Measurements from ENCODE around the gene NFYB.
"Not testable (repeated sequence)": the region's sequence is repeated elsewhere in the genome, so short reads cannot be mapped to it uniquely, and the experiment has no call there.

Gene NFYB

DNA sequence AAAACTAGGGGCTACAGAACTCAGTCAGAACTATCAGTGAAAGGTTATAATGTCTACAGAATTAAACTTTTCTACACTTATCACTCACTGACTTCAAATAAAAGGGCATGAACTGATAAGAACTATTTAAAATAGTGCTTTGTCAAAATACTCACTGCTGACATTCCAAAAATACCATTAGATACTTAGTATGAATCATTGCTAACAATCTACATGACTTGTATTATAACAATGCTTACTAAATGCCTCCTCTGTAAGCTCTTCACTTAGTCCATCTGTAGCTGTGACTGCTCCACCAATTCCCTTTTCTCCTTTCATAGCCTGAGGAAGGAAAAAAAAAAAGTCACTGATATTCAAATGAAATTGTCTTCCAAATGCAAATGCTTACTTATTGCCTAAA is 17.0 kb downstream of the NFYB start:
- DNase-seq (ENCODE audit: low read depth in 1 of 2, low spot score in 1 of 2) = no peak

DNA sequence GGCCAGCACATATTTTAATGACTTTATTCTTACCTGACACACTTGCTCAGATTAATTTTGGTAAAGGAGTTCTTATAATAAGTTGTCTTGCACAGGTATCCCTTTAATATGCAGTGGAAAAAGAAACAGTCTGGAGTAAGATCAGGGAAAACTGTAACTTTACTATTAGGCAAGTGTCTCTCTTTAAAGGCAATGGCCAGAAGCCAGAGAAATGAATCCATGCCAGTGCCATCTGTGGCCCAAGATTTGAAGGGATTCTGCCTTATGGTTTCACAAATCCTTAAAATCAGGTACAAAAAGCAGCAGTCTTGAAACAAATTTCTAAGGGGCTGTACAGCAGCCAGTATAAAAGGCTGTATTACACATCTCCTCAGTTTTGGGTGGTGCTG is 22.4 kb downstream of the NFYB start:
- no peak for DNase-seq (ENCODE audit: low read depth in 1 of 2, low spot score in 1 of 2)

DNA sequence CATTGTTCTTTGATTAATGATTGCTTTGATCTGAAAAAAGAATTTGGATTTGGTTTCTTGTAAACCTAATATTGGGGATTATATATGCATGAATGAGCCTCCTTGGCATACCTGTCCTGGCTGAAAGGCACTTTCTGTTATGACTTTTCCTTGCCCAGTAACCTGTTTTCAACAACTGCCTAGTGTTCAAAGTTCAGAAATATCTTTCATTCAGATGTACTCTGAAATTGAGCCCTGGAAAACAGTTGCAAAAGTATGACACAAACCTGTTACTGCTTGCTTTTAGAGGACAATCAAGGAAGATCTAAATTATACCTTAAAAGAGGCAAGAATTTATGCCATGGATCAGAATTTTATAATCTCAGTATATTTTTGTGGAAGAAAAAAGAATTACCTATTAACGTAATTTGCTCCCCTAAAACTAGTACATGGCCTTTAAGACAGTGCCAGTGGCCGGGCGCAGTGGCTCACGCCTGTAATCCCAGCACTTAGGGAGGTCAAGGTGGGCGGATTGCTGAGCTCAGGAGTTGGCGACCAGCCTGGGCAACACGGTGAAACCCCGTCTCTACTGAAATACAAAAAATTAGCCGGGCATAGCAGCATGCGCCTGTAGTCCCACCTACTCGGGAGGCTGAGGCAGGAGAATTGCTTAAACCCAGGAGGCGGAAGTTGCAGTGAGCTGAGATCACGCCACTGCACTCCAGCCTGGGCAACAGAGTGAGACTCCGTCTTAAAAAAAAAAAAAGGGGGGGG is 23.0 kb downstream of the NFYB start:
- not testable (repeated sequence) for DNase-seq (ENCODE audit: low read depth in 1 of 2, low spot score in 1 of 2)

DNA sequence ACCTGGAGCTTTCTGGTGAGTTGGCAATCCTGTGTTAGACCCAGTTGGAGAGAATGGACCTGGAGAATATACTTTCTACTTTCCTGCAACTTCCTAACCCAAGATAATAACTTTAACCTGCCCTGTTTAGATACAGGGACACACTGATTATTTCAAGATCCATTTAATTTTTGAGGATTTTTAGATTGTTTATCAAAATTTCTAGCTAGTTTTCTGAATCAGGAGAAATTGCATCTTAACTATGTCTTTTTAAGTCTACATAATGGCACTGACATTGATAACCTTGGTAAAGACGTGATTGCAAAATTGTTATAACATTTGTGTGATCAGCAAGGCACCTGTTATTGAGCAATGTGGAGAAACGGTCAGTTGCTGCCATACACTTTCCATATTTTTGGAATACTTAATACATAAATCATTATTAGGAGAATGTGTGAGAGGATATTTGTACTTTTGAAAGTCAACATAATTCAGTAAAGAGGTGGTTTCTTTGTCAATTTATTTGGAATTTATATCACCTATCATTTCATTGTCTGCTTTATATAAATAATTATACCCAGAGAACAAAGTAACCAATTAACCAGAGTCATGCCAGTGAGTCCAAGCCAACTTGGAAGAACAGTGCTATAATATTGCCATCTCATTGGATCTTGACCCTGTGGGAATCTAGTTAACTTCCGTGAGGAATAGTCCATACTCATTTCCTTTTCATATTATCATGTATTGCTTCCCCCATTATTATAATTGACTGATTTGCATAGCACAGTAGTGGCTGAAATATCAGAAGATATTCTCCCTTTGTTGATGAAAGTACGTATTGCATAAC is 28.4 kb downstream of the NFYB start:
- DNase-seq (ENCODE audit: low read depth in 1 of 2, low spot score in 1 of 2) = no peak

DNA sequence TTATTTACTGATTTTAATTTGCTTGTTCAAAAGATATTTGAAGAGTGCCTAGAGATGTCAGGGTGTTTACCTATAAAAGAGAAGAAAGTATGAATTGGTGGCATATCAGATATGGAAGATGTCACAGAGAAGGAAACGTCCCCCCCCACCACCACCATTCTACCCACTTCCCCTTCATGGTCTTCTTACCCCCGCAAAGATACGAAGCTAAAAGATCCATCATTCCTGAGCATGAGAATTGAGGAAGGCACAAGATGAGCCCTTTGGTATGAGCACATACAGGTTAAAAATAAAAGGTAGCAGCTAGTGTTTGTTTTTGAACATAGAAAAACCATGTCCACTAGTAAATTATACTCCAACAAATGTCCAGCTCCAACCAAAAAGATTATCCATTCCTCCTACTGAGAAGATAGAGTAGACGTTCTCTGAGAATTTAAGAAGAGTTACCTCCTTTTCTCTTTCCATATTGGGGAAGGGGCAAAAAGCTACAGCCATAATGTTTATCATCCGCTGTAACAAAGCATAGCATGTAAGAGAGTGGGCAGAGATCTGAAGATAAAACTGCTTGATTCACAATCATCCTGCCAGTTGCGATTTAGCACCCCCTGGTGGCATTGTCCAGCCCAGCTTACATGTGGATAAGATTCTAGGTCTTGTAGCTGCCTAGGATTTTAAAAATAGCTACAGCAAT is 29.1 kb downstream of the NFYB start:
- peak; percentile 64 to 78 for DNase-seq (ENCODE audit: low read depth in 1 of 2, low spot score in 1 of 2)

DNA sequence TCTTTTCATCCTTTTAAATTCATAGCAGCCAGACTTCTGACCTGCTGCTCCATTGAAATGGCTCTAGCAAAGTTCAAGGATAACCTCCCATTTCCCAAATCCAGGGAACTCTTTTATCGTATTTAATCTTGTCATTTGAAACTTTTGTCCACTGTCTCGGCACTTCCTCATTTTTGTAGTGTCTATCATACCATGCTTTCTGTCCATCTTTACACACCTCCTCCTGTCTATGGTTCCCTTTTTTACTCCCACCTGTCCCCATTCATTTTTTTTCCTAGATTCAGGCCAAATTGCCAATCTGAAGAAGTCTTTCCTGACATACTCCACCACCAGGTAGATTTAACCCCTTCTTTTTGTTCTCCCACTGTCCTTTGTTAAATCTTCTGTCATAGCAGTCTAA is 31.0 kb downstream of the NFYB start:
- DNase-seq (ENCODE audit: low read depth in 1 of 2, low spot score in 1 of 2) = no peak

DNA sequence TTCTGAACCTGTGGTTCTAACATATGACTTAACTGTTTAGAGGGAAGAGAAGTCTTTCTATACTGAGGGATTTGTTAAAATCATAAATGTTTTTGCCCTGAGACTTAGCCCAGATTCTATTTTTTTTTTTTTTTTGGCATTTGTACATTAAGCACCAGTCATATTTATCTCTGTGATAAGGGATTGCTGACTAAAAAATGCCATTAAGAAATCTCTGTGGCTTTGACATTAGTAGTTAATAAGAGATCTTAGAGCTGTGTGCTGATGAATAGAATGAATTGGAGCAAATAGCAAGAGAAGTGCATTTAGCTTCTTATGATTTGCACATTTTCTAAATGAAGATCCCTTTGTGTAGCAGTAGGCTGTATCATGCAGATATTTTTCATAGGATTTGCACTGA is 32.5 kb downstream of the NFYB start:
- no peak for DNase-seq (ENCODE audit: low read depth in 1 of 2, low spot score in 1 of 2)

DNA sequence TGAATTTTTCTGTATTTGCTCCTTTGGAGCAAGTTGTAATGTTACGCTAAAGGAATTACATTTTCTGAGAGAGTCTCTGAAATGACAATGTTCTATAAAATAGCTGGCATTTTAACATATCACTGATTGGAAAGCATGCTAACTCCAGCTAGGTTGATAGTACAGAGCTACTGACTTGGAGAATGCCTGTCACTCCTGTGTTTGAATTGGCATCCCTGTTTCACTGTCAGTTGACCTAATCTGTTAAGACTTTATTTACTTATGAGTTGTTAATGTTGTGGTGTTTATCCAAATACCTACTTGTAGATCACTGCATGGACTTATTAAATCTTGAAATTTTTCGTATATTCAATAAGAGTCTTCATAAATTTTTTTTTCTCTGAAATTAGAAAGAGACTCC is 40.1 kb downstream of the NFYB start:
- DNase-seq (ENCODE audit: low read depth in 1 of 2, low spot score in 1 of 2) = no peak

DNA sequence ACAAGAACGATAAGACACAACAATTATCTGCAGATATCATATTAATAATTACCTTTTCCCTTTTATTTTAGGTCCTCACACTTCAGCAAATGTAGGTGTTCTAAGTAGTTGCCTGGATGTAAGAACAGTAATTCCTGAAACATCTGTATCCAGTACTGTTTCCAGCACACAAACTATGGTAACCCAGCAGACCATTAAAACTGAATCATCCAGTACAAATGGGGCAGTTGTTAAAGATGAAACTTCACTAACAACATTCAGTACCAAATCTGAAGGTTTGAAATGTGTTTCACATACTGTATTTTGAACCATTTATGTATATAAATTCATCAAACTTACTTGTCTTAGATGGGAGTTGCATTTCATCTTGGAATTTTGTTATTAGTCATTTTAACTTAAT is 42.7 kb downstream of the NFYB start:
- DNase-seq (ENCODE audit: low read depth in 1 of 2, low spot score in 1 of 2) = no peak

DNA sequence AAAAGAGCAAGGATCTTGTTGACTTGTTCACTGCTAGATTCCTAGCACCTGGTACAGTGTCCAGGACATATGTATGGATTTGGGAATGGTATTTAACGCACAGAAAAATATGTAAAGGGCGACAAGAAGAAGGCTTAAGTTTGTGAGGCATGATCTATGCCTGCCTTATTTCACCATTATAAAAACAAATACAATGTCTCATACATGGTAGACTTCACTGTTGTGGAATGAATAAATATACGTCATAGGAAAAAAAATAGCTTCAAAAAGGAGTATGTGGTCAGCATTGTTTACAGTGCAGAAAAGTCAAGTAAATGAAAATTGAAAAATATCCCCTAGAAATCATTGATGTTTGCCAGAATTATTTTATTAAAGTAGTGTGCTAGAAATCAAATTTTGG is 43.7 kb downstream of the NFYB start:
- DNase-seq (ENCODE audit: low read depth in 1 of 2, low spot score in 1 of 2) = no peak

DNA sequence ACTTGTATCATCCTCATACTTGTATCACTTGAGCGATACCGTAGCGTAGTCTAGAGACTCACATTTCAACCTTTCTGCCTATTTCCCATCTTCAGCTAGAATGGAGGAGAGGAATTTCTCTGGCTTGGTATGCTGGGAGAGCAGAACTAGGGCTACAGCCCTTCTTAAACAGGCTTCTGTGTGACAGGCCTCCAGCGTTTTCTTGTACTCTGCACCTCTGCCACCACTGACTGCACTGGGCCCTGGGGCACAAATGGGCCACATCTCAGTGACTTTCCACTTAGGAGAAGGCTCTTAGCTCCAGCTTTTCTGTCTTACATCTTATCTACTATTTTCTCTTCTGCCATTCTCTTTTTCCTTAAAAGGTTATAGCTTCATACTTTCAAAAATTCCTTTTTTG is 46.9 kb downstream of the NFYB start:
- no peak for DNase-seq (ENCODE audit: low read depth in 1 of 2, low spot score in 1 of 2)

DNA sequence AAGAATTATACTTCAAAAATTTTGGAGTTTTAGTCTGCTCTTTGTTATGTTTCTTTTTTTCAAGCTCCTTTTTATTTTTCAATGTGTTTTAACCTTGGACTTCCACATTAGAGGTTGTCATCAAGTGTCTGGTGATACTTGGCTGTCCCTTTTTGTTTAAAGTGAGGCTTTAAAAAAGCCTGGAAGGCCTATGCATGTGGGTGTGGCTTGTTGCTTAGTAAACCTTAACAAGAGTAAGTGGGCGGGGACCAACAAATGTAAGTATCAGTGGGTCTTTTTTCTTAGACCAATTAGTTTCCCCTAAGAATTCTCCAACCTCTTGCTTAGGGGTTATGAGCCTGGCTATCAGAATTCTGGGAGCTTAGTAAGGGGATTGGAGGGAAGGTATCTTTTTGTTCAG is 47.3 kb downstream of the NFYB start:
- DNase-seq (ENCODE audit: low read depth in 1 of 2, low spot score in 1 of 2) = no peak

DNA sequence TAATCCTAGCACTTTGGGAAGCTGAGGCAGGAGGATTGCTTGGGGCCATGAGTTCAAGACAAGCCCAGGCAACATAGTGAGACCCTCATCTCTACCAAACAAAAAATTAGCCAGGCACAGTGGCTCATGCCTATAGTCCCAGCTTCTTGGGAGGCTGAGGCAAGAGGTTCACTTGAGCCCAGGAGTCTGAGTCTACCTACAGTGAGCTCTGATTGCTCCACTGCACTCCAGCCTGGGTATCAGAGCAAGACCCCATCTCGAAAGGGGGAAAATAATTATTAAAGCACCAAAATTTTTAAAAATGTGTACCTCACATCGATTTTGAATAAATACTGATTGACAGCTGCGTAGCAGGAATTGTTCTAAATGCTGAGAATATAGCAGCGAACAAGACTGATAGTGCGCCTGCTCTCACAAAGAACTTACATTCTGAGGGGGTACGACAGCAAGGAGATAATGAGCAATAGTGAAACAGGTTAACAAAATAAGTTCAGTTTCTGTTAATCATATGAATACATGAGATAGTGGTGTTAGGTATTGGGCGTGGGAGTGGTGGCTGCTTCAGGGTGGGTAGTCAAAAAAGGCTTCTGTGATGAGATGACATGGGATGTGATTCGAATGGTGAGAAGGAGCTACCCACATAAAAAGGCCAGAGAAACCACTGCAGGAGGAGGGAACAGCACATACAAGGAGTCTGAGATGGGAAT is 54.1 kb downstream of the NFYB start:
- DNase-seq (ENCODE audit: low read depth in 1 of 2, low spot score in 1 of 2) = no peak

DNA sequence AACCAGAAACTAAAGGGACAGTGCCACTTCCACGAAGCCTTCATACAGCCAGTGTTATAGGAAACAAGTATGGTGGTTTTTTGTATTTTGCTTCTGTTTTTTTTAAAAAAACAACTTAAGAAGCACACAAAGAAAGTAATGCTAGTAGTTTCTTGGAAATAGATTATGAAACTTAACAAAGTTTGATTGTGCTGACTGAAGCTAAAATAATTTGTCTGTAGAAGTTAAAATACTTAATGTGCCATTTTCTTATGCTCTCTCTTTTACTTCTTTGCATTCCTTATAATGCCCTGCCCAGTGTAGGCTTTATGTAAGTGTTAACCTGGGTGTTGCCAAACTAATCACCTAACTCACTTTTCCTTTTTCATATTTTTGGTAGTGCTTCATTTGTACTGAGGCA is 57.2 kb downstream of the NFYB start:
- no peak for DNase-seq (ENCODE audit: low read depth in 1 of 2, low spot score in 1 of 2)

DNA sequence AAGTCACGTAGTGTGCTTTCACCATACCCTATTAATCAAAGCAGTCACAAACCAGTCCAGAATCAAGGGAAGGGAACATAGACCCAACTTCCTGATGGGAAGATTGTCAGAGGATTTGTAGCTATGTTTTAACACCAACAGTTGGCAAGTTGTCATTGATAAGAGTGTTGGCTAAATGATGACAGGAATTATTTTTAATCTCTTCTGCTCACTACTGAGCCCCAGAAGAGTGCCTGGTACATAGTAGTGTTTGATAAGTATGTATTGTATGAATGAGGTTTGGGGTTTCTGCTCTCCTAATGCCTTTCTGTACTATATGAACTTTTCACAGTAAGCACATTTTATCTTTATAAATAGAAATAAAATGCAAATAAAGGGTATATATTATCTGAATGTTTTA is 59.0 kb downstream of the NFYB start:
- no peak for DNase-seq (ENCODE audit: low read depth in 1 of 2, low spot score in 1 of 2)

DNA sequence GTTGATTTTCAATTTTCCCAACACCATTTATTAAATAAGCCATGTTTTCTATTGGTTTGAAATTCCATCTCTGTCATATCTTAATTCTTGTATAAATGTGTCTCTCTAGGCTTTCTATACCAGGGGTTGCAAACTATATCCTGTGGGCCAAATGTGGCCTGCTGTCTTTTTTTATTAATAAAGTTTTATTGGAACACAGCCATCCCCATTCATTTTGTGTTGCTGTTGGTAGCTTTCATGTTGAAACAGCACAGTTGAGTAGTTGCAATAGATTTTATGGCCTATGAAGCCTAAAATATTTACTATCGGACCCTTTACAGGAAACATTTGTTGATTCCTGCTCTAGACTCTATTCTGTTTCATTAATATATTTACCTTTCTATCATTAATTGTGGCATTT is 64.3 kb downstream of the NFYB start:
- DNase-seq (ENCODE audit: low read depth in 1 of 2, low spot score in 1 of 2) = no peak

DNA sequence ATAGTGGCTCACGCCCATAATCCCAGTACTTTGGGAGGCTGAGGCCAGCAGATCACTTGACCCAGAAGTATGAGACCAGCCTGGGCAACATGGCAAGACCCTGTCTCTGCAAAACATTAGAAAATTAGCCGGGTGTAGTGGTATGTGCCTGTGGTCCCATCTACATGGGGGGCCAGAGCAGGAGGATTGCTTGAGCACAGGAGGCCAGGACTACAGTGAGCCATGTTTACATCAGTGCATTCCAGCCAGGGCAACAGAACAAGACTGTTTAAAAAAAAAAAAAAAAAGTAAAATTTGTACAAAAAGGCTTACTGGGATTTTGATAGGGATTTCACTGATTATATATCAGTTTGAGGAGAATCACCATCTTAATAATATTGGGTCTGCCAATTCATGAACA is 65.9 kb downstream of the NFYB start:
- DNase-seq (ENCODE audit: low read depth in 1 of 2, low spot score in 1 of 2) = no peak
